Kidney epithelial cell (primary cell): ENCODE results near the gene MAF. TPM values are rescaled to one million over a fixed set of nuclear protein-coding genes. Genes with fewer than 3 reads are reported as not detected.
A peak's percentile ranks its signal among the peaks of the same experiment; 100 is the strongest.

Source experiments
- DNase-seq: peaks from one replicate; pipeline ENCODE4 v3.0.0-alpha.2; 2010; ENCODE audit warnings: low read depth
- H3K27me3 ChIP-seq: 2 replicates; pipeline ENCODE4 v1.6.0; 2011; ENCODE audit warnings: low read length; ENCODE audit not compliant: control insufficient read depth, insufficient read depth
- H3K36me3 ChIP-seq: 2 replicates; pipeline ENCODE4 v1.5.1; 2011; ENCODE audit warnings: low read length; ENCODE audit not compliant: control insufficient read depth, insufficient read depth
- H3K4me3 ChIP-seq: 2 replicates; pipeline ENCODE4 v1.5.1; 2011; ENCODE audit warnings: low read depth, mild to moderate bottlenecking, control low read depth, low read length
- total RNA-seq: library from RNA; depleted of rRNA; stranded (reverse); fragments of >200 nt; gene quantifications from 2 replicates; pipeline ENCODE4 v1.2.3, GENCODE V29; 2015
- TF ChIP-seq, protein P1 (sequence below): IDR thresholded peaks from 2 replicates; pipeline ENCODE4 v1.5.1; 2011; ENCODE audit warnings: mild to moderate bottlenecking, moderate library complexity, low read length, control low read depth, inconsistent platforms; ENCODE audit not compliant: insufficient read depth, poor library complexity, severe bottlenecking

The MAF gene
- 5.0 and 10.7 TPM in 2 replicates for total RNA-seq

- Histone ChIP-seq H3K36me3 (no peaks in the 10 kb centered on the region), H3K27me3 (peaks cover 6% of the 10 kb centered on the region), H3K4me3 (peak within 1 kb of the TSS; percentile 80)
- TF ChIP-seq, protein P1, sequence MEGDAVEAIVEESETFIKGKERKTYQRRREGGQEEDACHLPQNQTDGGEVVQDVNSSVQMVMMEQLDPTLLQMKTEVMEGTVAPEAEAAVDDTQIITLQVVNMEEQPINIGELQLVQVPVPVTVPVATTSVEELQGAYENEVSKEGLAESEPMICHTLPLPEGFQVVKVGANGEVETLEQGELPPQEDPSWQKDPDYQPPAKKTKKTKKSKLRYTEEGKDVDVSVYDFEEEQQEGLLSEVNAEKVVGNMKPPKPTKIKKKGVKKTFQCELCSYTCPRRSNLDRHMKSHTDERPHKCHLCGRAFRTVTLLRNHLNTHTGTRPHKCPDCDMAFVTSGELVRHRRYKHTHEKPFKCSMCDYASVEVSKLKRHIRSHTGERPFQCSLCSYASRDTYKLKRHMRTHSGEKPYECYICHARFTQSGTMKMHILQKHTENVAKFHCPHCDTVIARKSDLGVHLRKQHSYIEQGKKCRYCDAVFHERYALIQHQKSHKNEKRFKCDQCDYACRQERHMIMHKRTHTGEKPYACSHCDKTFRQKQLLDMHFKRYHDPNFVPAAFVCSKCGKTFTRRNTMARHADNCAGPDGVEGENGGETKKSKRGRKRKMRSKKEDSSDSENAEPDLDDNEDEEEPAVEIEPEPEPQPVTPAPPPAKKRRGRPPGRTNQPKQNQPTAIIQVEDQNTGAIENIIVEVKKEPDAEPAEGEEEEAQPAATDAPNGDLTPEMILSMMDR, result no peak
- DNase-seq, result peak; percentile 75
These were observed at the start of gene MAF for GRCh38 chr16:79600638-79601091. MAF (minus strand) TSS chr16:79600737; CDS start chr16:79599902, 835 bp downstream.

DNA sequence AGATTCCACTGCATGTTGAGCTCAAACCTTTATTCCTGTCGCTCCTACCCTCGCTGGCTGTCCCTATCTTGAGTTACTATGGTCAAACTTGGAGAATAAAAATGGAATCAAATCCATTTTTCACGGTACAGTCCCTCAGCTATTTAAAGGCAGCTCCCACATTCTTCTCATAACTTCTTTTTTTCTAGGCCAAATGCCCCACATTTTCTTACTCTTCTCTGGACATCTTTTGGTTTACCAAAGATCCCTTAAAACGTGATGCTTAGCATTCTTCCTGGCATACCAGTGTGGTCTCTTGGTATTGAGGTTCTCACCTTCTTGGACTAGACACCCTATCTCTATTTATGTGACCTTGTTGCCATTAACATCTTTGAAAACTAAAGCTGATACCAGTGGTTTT is 48.3 kb upstream of the MAF start:
- no peak for DNase-seq
- TF ChIP-seq, protein P1, result no peak
- no peaks in the 10 kb centered on the region for H3K36me3 ChIP-seq
- H3K4me3 ChIP-seq, result no peak overlapping the region
- no peaks in the 10 kb centered on the region for H3K27me3 ChIP-seq

GRCh38 chr16:79647586-79647985 is 47.0 kb upstream of the MAF start:
- TF ChIP-seq, protein P1, result no peak
- H3K27me3 ChIP-seq, result no peaks in the 10 kb centered on the region
- no peaks in the 10 kb centered on the region for H3K36me3 ChIP-seq
- no peak for DNase-seq
- H3K4me3 ChIP-seq, result no peak overlapping the region

GRCh38 chr16:79645701-79646100 is 45.2 kb upstream of the MAF start:
- DNase-seq, result no peak

GRCh38 chr16:79644971-79645667 is 44.6 kb upstream of the MAF start:
- H3K4me3 ChIP-seq, result no peak overlapping the region
- no peaks in the 10 kb centered on the region for H3K27me3 ChIP-seq
- TF ChIP-seq, protein P1, result no peak
- no peaks in the 10 kb centered on the region for H3K36me3 ChIP-seq
- DNase-seq, result no peak

More at GRCh38 chr16:79645701-79646100, 45.2 kb upstream of the MAF start:
- Histone ChIP-seq H3K27me3 (no peaks in the 10 kb centered on the region), H3K36me3 (no peaks in the 10 kb centered on the region), H3K4me3 (no peak overlapping the region)
- TF ChIP-seq, protein P1, result no peak

DNA sequence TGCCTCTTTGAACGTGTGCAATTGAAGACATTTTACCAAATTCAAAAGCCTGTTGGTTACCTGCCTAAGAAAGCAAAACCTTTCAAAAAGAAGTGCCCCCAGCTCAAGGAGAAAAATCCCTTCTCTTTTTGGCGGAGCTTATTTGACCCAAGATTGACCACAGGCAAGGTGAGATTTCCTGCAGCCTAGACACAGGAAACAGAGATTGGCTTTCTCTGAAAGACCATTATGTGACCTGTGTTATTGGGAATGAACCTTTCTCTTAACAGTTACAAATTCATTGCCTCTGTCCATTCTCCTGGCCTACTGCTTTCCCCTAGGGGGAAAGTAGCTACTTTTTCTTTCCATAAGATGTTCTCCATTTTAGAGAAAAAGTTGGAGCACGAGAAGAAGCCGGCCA is 42.1 kb upstream of the MAF start:
- Histone ChIP-seq H3K36me3 (no peaks in the 10 kb centered on the region), H3K27me3 (no peaks in the 10 kb centered on the region), H3K4me3 (no peak overlapping the region)
- TF ChIP-seq, protein P1, result no peak
- DNase-seq, result no peak
